ENCODE results near the gene ZRANB2. TPM values are rescaled to one million over a fixed set of nuclear protein-coding genes. Genes with fewer than 3 reads are reported as not detected.

ZRANB2 gene
- total RNA-seq, 1 experiment from 2014 or later, result 67.9 TPM

- no peak overlapping the region for H3K4me3 ChIP-seq (replicated peaks in 1 of 2; ENCODE audit: low read depth in 1 of 2, low read length in 2 of 2)
- no peak for TF ChIP-seq MAX (IDR thresholded peaks at IDR 0.05)
- no peak for TF ChIP-seq ZBTB33 (IDR thresholded peaks at IDR 0.05; ENCODE audit: extremely low read depth, insufficient replicate concordance, low read length)
- no peak for TF ChIP-seq POLR2AphosphoS5 (IDR thresholded peaks at IDR 0.05; ENCODE audit: low read depth, low read length)
- no peak for TF ChIP-seq SIN3A (IDR thresholded peaks at IDR 0.05; ENCODE audit: low read depth)
- no peak for TF ChIP-seq JUND (IDR thresholded peaks at IDR 0.05)
- TF ChIP-seq REST (IDR thresholded peaks at IDR 0.05; ENCODE audit: low read depth), result no peak
- no peak for TF ChIP-seq CEBPB (IDR thresholded peaks at IDR 0.05; ENCODE audit: low read depth)
- H3K36me3 ChIP-seq (ENCODE audit: control insufficient read depth in 1 of 2, insufficient read depth in 2 of 2, low read length in 2 of 2), result peaks cover 2 to 3% of the 10 kb centered on the region in 2 experiments; a peak in 2 of 4 replicates
- no peaks in the 10 kb centered on the region for H3K9me3 ChIP-seq (ENCODE audit: control insufficient read depth in 1 of 2, insufficient read depth in 1 of 2, low read depth in 1 of 2, low read length in 2 of 2)
- no peak overlapping the region for H3K9ac ChIP-seq (ENCODE audit: low read length)
- no peak overlapping the region for H3K27ac ChIP-seq (ENCODE audit: low read depth, low read length)
- H3K4me2 ChIP-seq (ENCODE audit: low read length), result no peak overlapping the region
- H2AFZ ChIP-seq (ENCODE audit: low read depth, low read length, poor library complexity, severe bottlenecking), result no peak overlapping the region
- no peak for ATAC-seq
- H3K4me1 ChIP-seq (ENCODE audit: control insufficient read depth in 1 of 2, insufficient read depth in 2 of 2, low read length in 2 of 2), result peaks cover 8 to 13% of the 10 kb centered on the region in 2 experiments; a peak in 2 of 4 replicates
- no peaks in the 10 kb centered on the region for H3K9me2 ChIP-seq (ENCODE audit: insufficient read depth)
- 0 out of 2 replicates have a peak, but pooled peaks cover 10% of the 10 kb centered on the region for H4K20me1 ChIP-seq (ENCODE audit: insufficient read depth)
- ChIA-PET RAD21 (ENCODE audit: low non-redundant PET in 1 of 2, low total read pairs in 2 of 2, uncharacterized antibody in 2 of 2, unreplicated experiment in 2 of 2) (no interaction called here), POLR2A (no interaction called here), CTCF (no interaction called here)
- BruUV-seq (replicated peaks), result no TSS peak
- no peaks in the 10 kb centered on the region for H3K27me3 ChIP-seq (ENCODE audit: insufficient read depth, low read length)
- intact Hi-C loops (cut with micrococcal nuclease), result no loop called here
- DNase-seq (ENCODE audit: low read depth, low spot score), result no peak
- peaks cover 26% of the 10 kb centered on the region for H3K79me2 ChIP-seq (ENCODE audit: insufficient read depth, low read length)
These were observed 2.4 kb upstream of the ZRANB2 start for GRCh38 chr1:71083271-71083670.
